Liver (tissue), 2 donors: ENCODE results near the gene IL17RE.
"Not testable (repeated sequence)": the region's sequence is repeated elsewhere in the genome, so short reads cannot be mapped to it uniquely, and the experiment has no call there.

Source experiments
- CTCF ChIP-seq: fragments of 150-350 bp; IDR thresholded peaks from 2 replicates; pipeline ENCODE4 v1.5.1; 2017; ENCODE audit warnings: improper control_type of control experiment, low read depth, low read length; ENCODE audit not compliant: missing input control
- REST ChIP-seq: IDR thresholded peaks from 2 replicates; pipeline ENCODE4 v1.6.1; 2016; ENCODE audit warnings: antibody characterized with exemption, mild to moderate bottlenecking
- donor health status: healthy.

- not testable (repeated sequence) for TF ChIP-seq REST, CTCF
Observed at GRCh38 chr3:9854291-9854940, 48.2 kb upstream of the IL17RE start.
